Astrocyte (in vitro differentiated cells and primary cell): ENCODE results near the gene ROM1. TPM values are rescaled to one million over a fixed set of nuclear protein-coding genes. Genes with fewer than 3 reads are reported as not detected.

ENCODE experiments used
- DNase-seq: peaks from one replicate; pipeline ENCODE4 v3.0.0-alpha.2; 2010; ENCODE audit warnings: low read depth
- FAIRE-seq: peaks from 2 replicates; lab custom pipeline; 2011; peaks lifted over from hg19 to GRCh38; lab: Jason Lieb, UNC
- H2AFZ ChIP-seq: 2 replicates; pipeline ENCODE4 v1.6.0; 2012; ENCODE audit warnings: low read depth, low read length, inconsistent platforms
- H3K27ac ChIP-seq: 2 replicates; pipeline ENCODE4 v1.5.1; 2011; ENCODE audit warnings: low read depth, low read length, inconsistent platforms
- H3K27me3 ChIP-seq: 2 replicates; pipeline ENCODE4 v1.6.0; 2011; ENCODE audit warnings: low read length, inconsistent platforms; ENCODE audit not compliant: insufficient read depth
- H3K36me3 ChIP-seq: 2 replicates; pipeline ENCODE4 v1.5.1; 2011; ENCODE audit warnings: low read length, inconsistent platforms; ENCODE audit not compliant: insufficient read depth
- H3K4me1 ChIP-seq: 2 replicates; pipeline ENCODE4 v1.5.1; 2011; ENCODE audit warnings: low read length, inconsistent platforms; ENCODE audit not compliant: insufficient read depth
- H3K4me2 ChIP-seq: 2 replicates; pipeline ENCODE4 v1.6.0; 2012; ENCODE audit warnings: low read length, inconsistent platforms
- H3K4me3 ChIP-seq: 2 replicates; pipeline ENCODE4 v1.5.1; 2011; ENCODE audit warnings: low read depth, mild to moderate bottlenecking, low read length, inconsistent platforms; ENCODE audit not compliant: insufficient read depth
- H3K79me2 ChIP-seq: 2 replicates; pipeline ENCODE4 v1.6.0; 2012; ENCODE audit warnings: mild to moderate bottlenecking, low read length, inconsistent platforms; ENCODE audit not compliant: insufficient read depth
- H3K9ac ChIP-seq: 2 replicates; pipeline ENCODE4 v1.6.0; 2012; ENCODE audit warnings: mild to moderate bottlenecking, low read length, inconsistent platforms
- H3K9me3 ChIP-seq: 2 replicates; pipeline ENCODE4 v1.5.1; 2012; ENCODE audit warnings: low read depth, mild to moderate bottlenecking, low read length, inconsistent platforms; ENCODE audit not compliant: insufficient read depth
- H4K20me1 ChIP-seq: 2 replicates; pipeline ENCODE4 v1.6.0; 2012; ENCODE audit warnings: low read length, inconsistent platforms; ENCODE audit not compliant: insufficient read depth
- H3K27ac Mint-ChIP-seq: one replicate; pipeline ENCODE4 v1.8.0; 2021; ENCODE audit warnings: mild to moderate bottlenecking, mixed read lengths; ENCODE audit not compliant: unreplicated experiment
- H3K27me3 Mint-ChIP-seq: one replicate; pipeline ENCODE4 v1.8.0; 2021; ENCODE audit warnings: low read depth, mixed read lengths; ENCODE audit not compliant: unreplicated experiment
- H3K36me3 Mint-ChIP-seq: one replicate; pipeline ENCODE4 v1.8.0; 2021; ENCODE audit warnings: low read depth, mixed read lengths; ENCODE audit not compliant: unreplicated experiment
- H3K4me1 Mint-ChIP-seq: one replicate; pipeline ENCODE4 v1.8.0; 2021; ENCODE audit warnings: low read depth, mixed read lengths; ENCODE audit not compliant: unreplicated experiment
- H3K4me3 Mint-ChIP-seq: one replicate; pipeline ENCODE4 v1.8.0; 2021; ENCODE audit warnings: mild to moderate bottlenecking, moderate library complexity, mixed read lengths; ENCODE audit not compliant: unreplicated experiment
- H3K9me3 Mint-ChIP-seq: one replicate; pipeline ENCODE4 v1.8.0; 2021; ENCODE audit warnings: mild to moderate bottlenecking, mixed read lengths; ENCODE audit not compliant: unreplicated experiment
- CTCF ChIP-seq: IDR thresholded peaks from 2 replicates; pipeline ENCODE4 v1.5.1; 2011; ENCODE audit warnings: low read depth, mild to moderate bottlenecking, inconsistent platforms, low read length, moderate library complexity; ENCODE audit not compliant: insufficient read depth
- EZH2 ChIP-seq: IDR thresholded peaks from 2 replicates; pipeline ENCODE4 v1.6.1; 2012; ENCODE audit warnings: mild to moderate bottlenecking, low read length, inconsistent platforms; ENCODE audit not compliant: insufficient read depth
- total RNA-seq: library from RNA; stranded (reverse); gene quantifications from 2 replicates; pipeline ENCODE4 v1.2.1, GENCODE V29; 2021

Gene ROM1
- total RNA-seq, 1 donor from 2014 or later = 1.3 TPM

GRCh38 chr11:62611705-62612365 lies 1.2 kb upstream of the ROM1 start:
- Histone ChIP-seq H2AFZ (peak overlapping the region; percentile 63), H3K4me3 (peak overlapping the region; percentile 82), H3K36me3 (peaks cover 8% of the 10 kb centered on the region), H4K20me1 (peaks cover 6% of the 10 kb centered on the region), H3K4me1 (peaks cover 11% of the 10 kb centered on the region), H3K27me3 (no peaks in the 10 kb centered on the region), H3K9me3 (no peaks in the 10 kb centered on the region), H3K9ac (peak overlapping the region; percentile 87), H3K79me2 (peaks cover 9% of the 10 kb centered on the region), H3K27ac (peak overlapping the region; percentile 56), H3K4me2 (peak overlapping the region; percentile 96)
- no peak for TF ChIP-seq EZH2
- no peak for TF ChIP-seq CTCF
- H3K9me3 Mint-ChIP-seq = no peaks in the 10 kb centered on the region
- no peaks in the 10 kb centered on the region for H3K27me3 Mint-ChIP-seq
- peaks cover 13% of the 10 kb centered on the region for H3K36me3 Mint-ChIP-seq
- peak; percentile 60 for DNase-seq
- no peak for FAIRE-seq
- peak overlapping the region; percentile 89 for H3K27ac Mint-ChIP-seq
- peak overlapping the region; percentile 98 for H3K4me3 Mint-ChIP-seq
- peaks cover 14% of the 10 kb centered on the region for H3K4me1 Mint-ChIP-seq

GRCh38 chr11:62613291-62613778 lies 278 bp downstream of the ROM1 start:
- Histone ChIP-seq H3K36me3 (no peaks in the 10 kb centered on the region), H3K9me3 (no peaks in the 10 kb centered on the region), H3K4me3 (no peak overlapping the region), H3K4me1 (peaks cover 11% of the 10 kb centered on the region), H3K27me3 (no peaks in the 10 kb centered on the region), H3K4me2 (peak overlapping the region; percentile 96), H4K20me1 (no peaks in the 10 kb centered on the region), H2AFZ (peak overlapping the region; percentile 26), H3K79me2 (peaks cover 9% of the 10 kb centered on the region), H3K9ac (peak overlapping the region; percentile 87), H3K27ac (no peak overlapping the region)
- FAIRE-seq (no peak), DNase-seq (no peak)
- no peak overlapping the region for H3K27ac Mint-ChIP-seq
- H3K4me1 Mint-ChIP-seq = peaks cover 14% of the 10 kb centered on the region
- H3K27me3 Mint-ChIP-seq = no peaks in the 10 kb centered on the region
- H3K36me3 Mint-ChIP-seq = peaks cover 6% of the 10 kb centered on the region
- H3K9me3 Mint-ChIP-seq = no peaks in the 10 kb centered on the region
- peak overlapping the region; percentile 34 for H3K4me3 Mint-ChIP-seq
- TF ChIP-seq CTCF (no peak), EZH2 (no peak)

GRCh38 chr11:62614275-62614674 lies 1.2 kb downstream of the ROM1 start:
- H3K27me3 ChIP-seq = no peaks in the 10 kb centered on the region
- no peaks in the 10 kb centered on the region for H4K20me1 ChIP-seq
- H3K36me3 ChIP-seq = no peaks in the 10 kb centered on the region
- peak overlapping the region; percentile 23 for H3K4me3 Mint-ChIP-seq
- H3K79me2 ChIP-seq = peaks cover 13% of the 10 kb centered on the region
- no peak overlapping the region for H3K27ac Mint-ChIP-seq
- peaks cover 2% of the 10 kb centered on the region for H3K36me3 Mint-ChIP-seq
- H3K27ac ChIP-seq = no peak overlapping the region
- no peaks in the 10 kb centered on the region for H3K9me3 ChIP-seq
- no peak overlapping the region for H3K4me2 ChIP-seq
- H3K9me3 Mint-ChIP-seq = no peaks in the 10 kb centered on the region
- no peak for DNase-seq
- peaks cover 11% of the 10 kb centered on the region for H3K4me1 ChIP-seq
- H3K4me3 ChIP-seq = no peak overlapping the region
- no peak for FAIRE-seq
- H3K4me1 Mint-ChIP-seq = peaks cover 15% of the 10 kb centered on the region
- H3K9ac ChIP-seq = no peak overlapping the region
- no peak for TF ChIP-seq EZH2
- TF ChIP-seq CTCF = no peak
- no peaks in the 10 kb centered on the region for H3K27me3 Mint-ChIP-seq
- H2AFZ ChIP-seq = no peak overlapping the region
